Endothelial cell of umbilical vein (primary cell): ENCODE measurements around the gene CTBP1. TPM values are rescaled to one million over a fixed set of nuclear protein-coding genes. Genes with fewer than 3 reads are reported as not detected.

Experiments used
- BruUV-seq: library from RNA; stranded (reverse); fragments of 400-500 nt; replicated peaks from 2 replicates; lab custom pipeline; 2021; lab: Mats Ljungman, UMichigan
- CTCF ChIA-PET: fragments of 300-600, 350-600 bp; sonication (Branson Sonifier 250); formaldehyde crosslinking; loops from one replicate; lab custom pipeline; 2021; ENCODE audit warnings: antibody characterized with exemption, inconsistent platforms; lab: Charles Lee
- POLR2A ChIA-PET: fragments of 300-600, 350-600 bp; sonication (Branson Sonifier 250); formaldehyde crosslinking; loops from one replicate; lab custom pipeline; 2021; ENCODE audit warnings: antibody characterized with exemption, inconsistent platforms; lab: Charles Lee
- DNase-seq: peaks from one replicate; pipeline ENCODE4 v3.0.0-alpha.2; 2011; ENCODE audit warnings: low read depth, low spot score
- FAIRE-seq: peaks from 2 replicates; lab custom pipeline; 2011; peaks lifted over from hg19 to GRCh38; lab: Jason Lieb, UNC
- H2AFZ ChIP-seq: 2 replicates; pipeline ENCODE4 v1.6.0; 2012; ENCODE audit warnings: low read depth, low read length, control low read depth, inconsistent platforms
- H3K27ac ChIP-seq: 2 replicates; pipeline ENCODE4 v1.5.1; 2011; ENCODE audit warnings: low read depth, mild to moderate bottlenecking, control low read depth, low read length, moderate library complexity; ENCODE audit not compliant: insufficient read depth
- H3K27me3 ChIP-seq, 2 experiments: 2 replicates each; pipeline versions ENCODE4 v1.6.0 to v1.6.1; 2011; ENCODE audit warnings: low read length in 2 of 2, mixed read lengths in 1 of 2; ENCODE audit not compliant: control insufficient read depth in 2 of 2, insufficient read depth in 2 of 2
- H3K36me3 ChIP-seq, 2 experiments: 2 replicates in 1 of 2; 3 replicates in 1 of 2; pipeline ENCODE4 v1.5.1; 2011; ENCODE audit warnings: low read length in 2 of 2, mild to moderate bottlenecking in 1 of 2, moderate library complexity in 1 of 2; ENCODE audit not compliant: control insufficient read depth in 2 of 2, insufficient read depth in 2 of 2; ENCODE audit errors: extremely low read depth in 1 of 2
- H3K4me1 ChIP-seq: 3 replicates; pipeline ENCODE4 v1.5.1; 2011; ENCODE audit warnings: mild to moderate bottlenecking, low read length; ENCODE audit not compliant: control insufficient read depth, insufficient read depth; ENCODE audit errors: extremely low read depth
- H3K4me2 ChIP-seq: 2 replicates; pipeline ENCODE4 v1.6.1; 2011; ENCODE audit warnings: low read length, control low read depth, mixed read lengths; ENCODE audit not compliant: insufficient read depth
- H3K4me3 ChIP-seq, 3 experiments: fragments of 200-600 bp in 1 of 3; sonication (generic), shearing (Covaris generic) in 1 of 3; replicated peaks in 1 of 3; 2 replicates each; pipeline ENCODE4 v1.5.1; 2011 to 2016; ENCODE audit warnings: control low read depth in 3 of 3, low read length in 3 of 3, mild to moderate bottlenecking in 2 of 3, inconsistent platforms in 1 of 3, low read depth in 1 of 3, moderate library complexity in 1 of 3; ENCODE audit not compliant: insufficient read depth in 1 of 3
- H3K79me2 ChIP-seq: 2 replicates; pipeline ENCODE4 v1.6.0; 2012; ENCODE audit warnings: low read length, inconsistent platforms; ENCODE audit not compliant: control insufficient read depth, insufficient read depth
- H3K9ac ChIP-seq: replicated peaks from 2 replicates; pipeline ENCODE3; 2011; ENCODE audit warnings: low read length, control low read depth; ENCODE audit not compliant: insufficient read depth; ENCODE audit errors: extremely low read depth
- H3K9me1 ChIP-seq: replicated peaks from 3 replicates; pipeline ENCODE4 v1.6.0; 2011; ENCODE audit warnings: mild to moderate bottlenecking, low read length; ENCODE audit not compliant: control insufficient read depth, insufficient read depth; ENCODE audit errors: extremely low read depth
- H3K9me3 ChIP-seq: replicated peaks from 2 replicates; pipeline ENCODE4 v1.5.1; 2012; ENCODE audit warnings: low read length, inconsistent platforms; ENCODE audit not compliant: control insufficient read depth, insufficient read depth
- H4K20me1 ChIP-seq: replicated peaks from 2 replicates; pipeline ENCODE3; 2011; ENCODE audit warnings: mild to moderate bottlenecking, low read length; ENCODE audit not compliant: control insufficient read depth, insufficient read depth; ENCODE audit errors: extremely low read depth
- EZH2 ChIP-seq: IDR thresholded peaks from 2 replicates; pipeline ENCODE4 v1.6.1; 2012; ENCODE audit warnings: borderline replicate concordance, low read depth, mild to moderate bottlenecking, moderate library complexity, low read length, inconsistent platforms; ENCODE audit not compliant: severe bottlenecking
- FOS ChIP-seq: IDR thresholded peaks from 2 replicates; pipeline ENCODE4 v1.6.1; 2011; ENCODE audit warnings: mild to moderate bottlenecking, low read length, moderate library complexity, borderline replicate concordance; ENCODE audit not compliant: insufficient read depth
- GATA2 ChIP-seq: IDR thresholded peaks from 2 replicates; pipeline ENCODE4 v1.7.0; 2011; ENCODE audit warnings: low read depth, mild to moderate bottlenecking, moderate library complexity, mixed read lengths, low read length; ENCODE audit not compliant: insufficient read length, insufficient read depth
- MYC ChIP-seq: IDR thresholded peaks from one replicate; pipeline ENCODE4 v1.6.1; 2011; ENCODE audit warnings: mild to moderate bottlenecking, low read depth, low read length
- dilution Hi-C: fragments of 300-500 bp; cut with MboI; formaldehyde crosslinking; loops from one replicate; pipeline ENCODE4 v1.15.0; 2019; ENCODE audit warnings: low sequenced_read_pairs; ENCODE audit not compliant: extremely low pct_ligation_motif_present
- intact Hi-C: fragments of 100-400 bp; cut with micrococcal nuclease; formaldehyde crosslinking; loops from one replicate; pipeline ENCODE4 v1.10.0; 2022
- polyA plus RNA-seq, 4 experiments: library from polyadenylated mRNA; depleted of rRNA in 3 of 4; stranded (reverse) in 3 of 4; unstranded in 1 of 4; fragments of >200 nt; gene quantifications; 2 replicates each; pipeline versions ENCODE4 v1.2.1 to v1.2.3, GENCODE V29; 2011 to 2012; ENCODE audit warnings: missing spikeins in 1 of 4
- total RNA-seq: library from RNA; stranded (reverse); gene quantifications from 2 replicates; pipeline ENCODE4 v1.2.3, GENCODE V29; 2021
- TF ChIP-seq, protein P1 (sequence below): IDR thresholded peaks from 2 replicates; pipeline ENCODE4 v1.6.1; 2011; ENCODE audit not compliant: insufficient read depth, insufficient read length

CTBP1 gene
- total and polyA plus RNA-seq, 2 donors (not counting 3 experiments of a cell fraction or from before 2014, with no cell fraction given) = 165 to 167 TPM

DNA sequence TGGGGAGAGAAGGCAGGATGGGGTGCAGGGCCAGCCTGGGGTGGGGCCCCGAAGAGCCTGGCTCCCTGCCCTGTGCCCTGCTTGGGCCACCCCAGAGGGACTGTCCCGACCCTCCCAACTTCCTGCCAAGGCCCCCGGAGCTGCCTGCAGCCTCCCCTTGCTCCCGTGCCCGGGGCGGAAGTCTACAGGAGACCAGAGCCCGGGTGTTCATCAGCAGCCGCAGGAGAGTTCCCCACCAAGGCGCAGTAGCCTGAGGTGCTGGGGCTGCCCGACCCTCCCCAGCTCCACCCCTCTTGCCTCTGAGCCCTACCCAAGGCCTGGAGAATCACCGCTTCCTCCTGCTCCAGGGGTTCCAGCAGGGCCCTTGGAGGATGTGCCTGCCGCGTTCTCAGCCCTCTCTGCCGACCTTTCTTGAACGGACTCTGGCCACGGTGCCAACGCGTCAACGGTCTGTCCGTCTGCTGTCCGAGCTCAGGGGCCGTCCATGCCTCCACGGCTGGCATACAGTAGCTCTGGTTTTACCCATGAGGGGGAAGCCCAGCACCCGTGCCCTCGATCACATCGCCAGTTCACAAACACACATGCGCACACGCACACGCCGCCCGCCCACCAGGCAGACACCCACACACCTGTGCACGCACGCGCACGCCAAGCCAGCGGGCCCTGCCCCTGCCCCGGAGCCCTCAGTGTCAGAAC lies 40.5 kb downstream of the CTBP1 start:
- Histone ChIP-seq H3K4me1 (no peaks in the 10 kb centered on the region), H3K36me3 (peaks cover 5 to 9% of the 10 kb centered on the region in 2 experiments), H3K9me1 (no peaks in the 10 kb centered on the region), H3K9me3 (no peaks in the 10 kb centered on the region), H2AFZ (no peak overlapping the region), H3K27me3 (no peaks in the 10 kb centered on the region), H3K4me3 (no peak overlapping the region), H3K4me2 (no peak overlapping the region), H3K9ac (no peak overlapping the region), H3K27ac (no peak overlapping the region), H4K20me1 (no peaks in the 10 kb centered on the region), H3K79me2 (no peaks in the 10 kb centered on the region)
- TF ChIP-seq, protein P1, sequence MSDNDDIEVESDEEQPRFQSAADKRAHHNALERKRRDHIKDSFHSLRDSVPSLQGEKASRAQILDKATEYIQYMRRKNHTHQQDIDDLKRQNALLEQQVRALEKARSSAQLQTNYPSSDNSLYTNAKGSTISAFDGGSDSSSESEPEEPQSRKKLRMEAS = no peak
- TF ChIP-seq FOS (no peak), MYC (no peak)
- BruUV-seq = no TSS peak
- no peak for FAIRE-seq
- ChIA-PET CTCF (no interaction called here), POLR2A (no interaction called here)
- dilution Hi-C loops (no loop called here), intact Hi-C loops (no loop called here)
- DNase-seq = no peak

DNA sequence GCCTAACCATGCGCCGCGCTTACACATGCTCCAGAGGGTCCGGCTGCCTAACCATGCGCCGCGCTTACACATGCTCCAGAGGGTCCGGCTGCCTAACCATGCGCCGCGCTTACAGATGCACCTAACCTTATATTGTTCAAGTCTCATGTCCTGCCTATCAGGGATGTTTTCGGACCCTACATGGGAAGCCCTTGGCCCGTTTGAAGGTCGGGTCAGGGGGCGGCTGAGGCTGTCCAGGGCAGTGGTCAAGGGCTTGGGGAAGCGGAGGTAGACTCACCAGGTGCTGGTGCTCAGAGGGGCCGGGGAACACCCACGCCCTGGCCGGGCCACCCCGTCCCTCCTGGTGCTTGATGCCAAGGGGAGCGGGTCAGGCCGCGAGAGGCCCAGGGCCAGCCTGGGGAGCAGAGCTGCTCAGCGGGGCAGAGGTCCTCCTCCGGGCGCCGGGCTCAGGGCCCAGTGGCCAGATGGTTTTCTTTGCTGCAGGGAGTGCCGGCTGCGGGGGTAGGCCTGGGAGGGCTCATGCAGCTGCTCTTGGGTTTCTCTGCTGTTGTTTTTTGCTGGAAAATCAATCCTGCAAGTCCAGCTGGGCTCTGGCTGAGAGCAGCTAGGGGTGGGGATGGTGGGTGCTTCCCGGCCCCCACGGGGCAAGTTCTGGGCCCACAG lies 41.2 kb downstream of the CTBP1 start:
- H3K4me1 ChIP-seq = no peaks in the 10 kb centered on the region
- no peak for TF ChIP-seq MYC
- TF ChIP-seq GATA2 = no peak
- no peak for TF ChIP-seq EZH2
- no peak overlapping the region for H2AFZ ChIP-seq
- dilution Hi-C loops (no loop called here), intact Hi-C loops (no loop called here)
- H4K20me1 ChIP-seq = no peaks in the 10 kb centered on the region
- no peaks in the 10 kb centered on the region for H3K9me3 ChIP-seq
- H3K4me2 ChIP-seq = no peak overlapping the region
- no peak overlapping the region for H3K9ac ChIP-seq
- no peak for FAIRE-seq
- H3K27ac ChIP-seq = no peak overlapping the region
- no TSS peak for BruUV-seq
- ChIA-PET POLR2A (no interaction called here), CTCF (no interaction called here)
- no peak overlapping the region for H3K4me3 ChIP-seq
- no peak for DNase-seq
- peaks cover 3 to 5% of the 10 kb centered on the region in 2 experiments for H3K36me3 ChIP-seq
- H3K79me2 ChIP-seq = no peaks in the 10 kb centered on the region
- no peaks in the 10 kb centered on the region for H3K27me3 ChIP-seq
- no peaks in the 10 kb centered on the region for H3K9me1 ChIP-seq
